RPMI8226 (cell line): ENCODE data around the gene HNRNPM.
"Not testable (repeated sequence)": the region's sequence is repeated elsewhere in the genome, so short reads cannot be mapped to it uniquely, and the experiment has no call there.

Experiments
- DNase-seq: peaks from one replicate; pipeline ENCODE4 v3.0.0-alpha.2; 2015

The HNRNPM gene

GRCh38 chr19:8426283-8426682, 18.5 kb upstream of the HNRNPM start:
- no peak for DNase-seq

- no peak for DNase-seq
Measured at GRCh38 chr19:8429044-8429443, 15.7 kb upstream of the HNRNPM start.

- no peak for DNase-seq
Measured at GRCh38 chr19:8429826-8430225, 14.9 kb upstream of the HNRNPM start.

- DNase-seq = no peak
Measured at GRCh38 chr19:8430650-8431049, 14.1 kb upstream of the HNRNPM start.

GRCh38 chr19:8438236-8438635, 6.5 kb upstream of the HNRNPM start:
- no peak for DNase-seq

- DNase-seq = no peak
Measured at GRCh38 chr19:8441725-8442544, 2.8 kb upstream of the HNRNPM start.

- DNase-seq = not testable (repeated sequence)
Measured at GRCh38 chr19:8444140-8444676, 567 bp upstream of the HNRNPM start.

GRCh38 chr19:8445488-8446001, 770 bp downstream of the HNRNPM start:
- DNase-seq = peak; percentile 47

GRCh38 chr19:8446061-8446709, 1.4 kb downstream of the HNRNPM start:
- no peak for DNase-seq

GRCh38 chr19:8449830-8450229, 5.1 kb downstream of the HNRNPM start:
- no peak for DNase-seq

- DNase-seq = no peak
Measured at GRCh38 chr19:8451377-8451776, 6.6 kb downstream of the HNRNPM start.

GRCh38 chr19:8451885-8452284, 7.1 kb downstream of the HNRNPM start:
- DNase-seq = no peak

- DNase-seq = no peak
Measured at GRCh38 chr19:8452446-8453123, 7.8 kb downstream of the HNRNPM start.

GRCh38 chr19:8453616-8454015, 8.8 kb downstream of the HNRNPM start:
- no peak for DNase-seq

- DNase-seq = no peak
Measured at GRCh38 chr19:8454218-8454617, 9.4 kb downstream of the HNRNPM start.

GRCh38 chr19:8455018-8455417, 10.2 kb downstream of the HNRNPM start:
- DNase-seq = no peak

- no peak for DNase-seq
Measured at GRCh38 chr19:8456064-8456463, 11.3 kb downstream of the HNRNPM start.

GRCh38 chr19:8457209-8457608, 12.4 kb downstream of the HNRNPM start:
- no peak for DNase-seq

GRCh38 chr19:8457827-8458226, 13.1 kb downstream of the HNRNPM start:
- no peak for DNase-seq

GRCh38 chr19:8458380-8458779, 13.6 kb downstream of the HNRNPM start:
- DNase-seq = no peak

GRCh38 chr19:8459095-8459494, 14.3 kb downstream of the HNRNPM start:
- DNase-seq = no peak

GRCh38 chr19:8459520-8460270, 14.9 kb downstream of the HNRNPM start:
- no peak for DNase-seq
